ENCODE measurements around the gene LACC1. TPM values are rescaled to one million over a fixed set of nuclear protein-coding genes. Genes with fewer than 3 reads are reported as not detected.

Gene LACC1
- total RNA-seq (ENCODE audit: low replicate concordance), result 12.1 and 20.8 TPM in 2 replicates

DNA sequence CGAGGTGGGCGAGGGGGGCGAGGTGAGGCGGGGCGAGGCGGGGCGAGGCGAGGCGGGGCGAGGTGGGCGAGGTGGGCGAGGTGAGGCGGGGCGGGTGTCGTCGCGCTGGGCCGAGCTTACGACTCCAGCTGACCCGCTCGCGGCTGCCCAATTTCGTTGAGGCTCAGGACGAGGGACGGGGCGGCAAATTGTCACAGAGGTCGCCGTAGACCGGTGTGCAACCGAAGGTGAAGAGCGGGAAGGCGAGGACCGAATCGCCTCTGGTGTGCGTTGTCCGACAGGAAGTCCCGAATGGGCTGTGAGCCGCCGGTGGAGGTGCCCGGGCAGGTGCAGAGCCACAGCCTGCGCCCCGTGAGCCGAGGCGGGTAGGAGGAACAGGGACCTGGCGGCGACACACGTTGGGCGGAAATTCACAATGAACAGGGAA lies at the start of gene LACC1:
Gene LACC1 (plus strand): TSS at position 150 of the 427 bp plus-strand sequence. CDS start 1,082 bp downstream, outside the sequence.

DNA sequence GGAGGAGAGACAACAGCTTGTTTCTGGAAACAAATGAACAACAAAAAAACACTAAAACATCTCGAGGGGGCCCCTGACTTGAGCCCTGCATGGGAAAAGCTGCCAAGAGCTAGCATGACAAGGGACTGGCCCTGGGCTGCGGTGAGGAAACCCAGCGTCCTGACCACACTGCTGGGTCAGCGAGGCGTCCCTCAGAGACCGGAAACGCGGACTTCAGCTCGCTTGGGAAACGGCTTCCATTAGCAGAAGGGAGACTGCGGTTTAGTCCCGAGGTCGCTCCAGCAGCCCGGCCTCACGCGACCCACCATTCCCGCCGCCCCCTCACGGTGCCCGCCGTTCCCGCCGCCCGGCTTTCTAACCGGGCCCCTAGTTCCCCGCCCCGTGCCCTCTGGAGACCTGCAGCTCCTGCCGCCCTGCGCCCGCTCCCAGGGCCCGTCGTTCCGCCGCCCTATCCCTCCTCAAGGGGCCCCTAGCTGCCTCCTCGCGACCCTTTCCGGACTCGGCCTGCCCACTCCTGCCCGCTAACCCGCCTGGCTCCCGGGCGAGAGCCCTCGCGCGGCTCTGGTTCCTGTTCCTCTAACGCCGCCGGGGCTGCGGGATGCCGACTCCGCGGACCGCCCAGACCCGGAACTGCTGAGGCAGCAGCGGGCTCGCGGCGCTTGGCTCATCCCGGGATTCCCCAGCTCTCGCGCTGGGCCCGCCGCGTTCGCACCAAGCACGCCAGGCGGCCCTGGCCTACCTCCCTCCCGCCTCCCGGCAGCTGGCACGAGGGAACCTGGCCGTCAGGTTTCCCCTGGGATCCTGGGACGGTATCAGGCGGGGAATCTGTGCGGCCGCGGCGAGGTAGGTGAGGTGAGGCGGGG lies 581 bp upstream of the LACC1 start, which contains the start of gene CCDC122:
Gene CCDC122 (minus strand): TSS at position 849 of the 863 bp plus-strand sequence. CDS start 10,364 bp downstream, outside the sequence.

Other genes with a start within 250 kb of the LACC1 start
- 4.4 and 6.0 TPM in 2 replicates for gene ENOX1, start 92.9 kb upstream of the LACC1 start, total RNA-seq (ENCODE audit: low replicate concordance)
- 0.94 and 5.9 TPM in 2 replicates for gene CCDC122, start 164 bp upstream of the LACC1 start, total RNA-seq (ENCODE audit: low replicate concordance)